Liver (tissue), 9 donors: ENCODE results near the gene COL9A3. TPM values are rescaled to one million over a fixed set of nuclear protein-coding genes. Genes with fewer than 3 reads are reported as not detected.

Experiments used
- DNase-seq: peaks from one replicate; pipeline ENCODE4 v3.0.0-alpha.2; 2017; ENCODE audit warnings: low spot score
- H3K27ac ChIP-seq, 2 donors: one replicate each; pipeline ENCODE4 v1.7.0; 2013; ENCODE audit warnings: inconsistent platforms in 2 of 2, low read length in 2 of 2, control low read depth in 1 of 2, low read depth in 1 of 2, mild to moderate bottlenecking in 1 of 2
- H3K27me3 ChIP-seq, 4 donors: one replicate each; pipeline versions ENCODE4 v1.6.1 to v1.7.0; 2013; ENCODE audit warnings: low read length in 3 of 4, inconsistent platforms in 1 of 4, mild to moderate bottlenecking in 1 of 4, moderate library complexity in 1 of 4; ENCODE audit not compliant: control insufficient read depth in 4 of 4, insufficient read depth in 4 of 4
- H3K36me3 ChIP-seq, 4 donors: one replicate each; pipeline versions ENCODE4 v1.6.1 to v1.7.0; 2013; ENCODE audit warnings: low read length in 3 of 4, mild to moderate bottlenecking in 3 of 4, low read depth in 1 of 4, moderate library complexity in 1 of 4; ENCODE audit not compliant: control insufficient read depth in 4 of 4, insufficient read depth in 3 of 4
- H3K4me1 ChIP-seq, 4 donors: one replicate each; pipeline versions ENCODE4 v1.6.1 to v1.7.0; 2013; ENCODE audit warnings: low read length in 3 of 4, mild to moderate bottlenecking in 3 of 4, moderate library complexity in 1 of 4; ENCODE audit not compliant: control insufficient read depth in 4 of 4, insufficient read depth in 4 of 4
- H3K4me3 ChIP-seq, 3 donors: one replicate each; pipeline versions ENCODE4 v1.6.1 to v1.7.0; 2013; ENCODE audit warnings: low read length in 3 of 3, control low read depth in 1 of 3, low read depth in 1 of 3, mild to moderate bottlenecking in 1 of 3
- H3K9ac ChIP-seq, 2 donors: one replicate each; pipeline ENCODE4 v1.7.0; 2013; ENCODE audit warnings: low read length in 2 of 2, mild to moderate bottlenecking in 2 of 2, moderate library complexity in 2 of 2, control low read depth in 1 of 2, low read depth in 1 of 2
- H3K9me3 ChIP-seq, 4 donors: one replicate each; pipeline versions ENCODE4 v1.6.1 to v1.7.0; 2013; ENCODE audit warnings: low read length in 3 of 4; ENCODE audit not compliant: control insufficient read depth in 4 of 4
- EGR1 ChIP-seq, 2 donors: IDR thresholded peaks; 2 replicates each; pipeline ENCODE4 v1.6.1; 2016 to 2018; ENCODE audit warnings: antibody characterized with exemption in 2 of 2, low read depth in 2 of 2
- FOXA1 ChIP-seq: IDR thresholded peaks from 2 replicates; pipeline ENCODE4 v1.6.1; 2016; ENCODE audit warnings: antibody characterized with exemption
- FOXA2 ChIP-seq: IDR thresholded peaks from 2 replicates; pipeline ENCODE4 v1.6.1; 2016; ENCODE audit warnings: antibody characterized with exemption
- GABPA ChIP-seq, 2 donors: IDR thresholded peaks in 1 of 2; conservative IDR thresholded peaks in 1 of 2; 2 replicates each; pipeline ENCODE4 v1.6.1; 2016; ENCODE audit warnings: antibody characterized with exemption in 2 of 2, mild to moderate bottlenecking in 1 of 2, moderate library complexity in 1 of 2
- HNF4A ChIP-seq, 2 donors: conservative IDR thresholded peaks; 2 replicates each; pipeline ENCODE4 v1.6.1; 2016; ENCODE audit warnings: antibody characterized with exemption in 2 of 2, mild to moderate bottlenecking in 2 of 2
- HNF4G ChIP-seq: IDR thresholded peaks from 2 replicates; pipeline ENCODE4 v1.6.1; 2016; ENCODE audit warnings: antibody characterized with exemption
- JUND ChIP-seq, 2 donors: IDR thresholded peaks; 2 replicates each; pipeline ENCODE4 v1.6.1; 2016; ENCODE audit warnings: antibody characterized with exemption in 2 of 2
- NR2F2 ChIP-seq: IDR thresholded peaks from 2 replicates; pipeline ENCODE4 v1.6.1; 2016; ENCODE audit warnings: antibody characterized with exemption
- RXRA ChIP-seq, 2 donors: IDR thresholded peaks; 2 replicates each; pipeline ENCODE4 v1.6.1; 2017 to 2018; ENCODE audit warnings: antibody characterized with exemption in 2 of 2, mild to moderate bottlenecking in 1 of 2
- TAF1 ChIP-seq: conservative IDR thresholded peaks from 2 replicates; pipeline ENCODE4 v1.6.1; 2016; ENCODE audit warnings: antibody characterized with exemption, mild to moderate bottlenecking
- ZBTB33 ChIP-seq: IDR thresholded peaks from 2 replicates; pipeline ENCODE4 v1.6.1; 2016; ENCODE audit warnings: antibody characterized with exemption
- WGBS: extraction: QIAGEN DNeasy Blood & Tissue Kit; methylation state at CpG from one replicate; pipeline ENCODE4 v1.1.7; 2013; 5-methylcytosine and 5-hydroxymethylcytosine counted together
- polyA plus RNA-seq, 2 donors: library from polyadenylated mRNA; stranded (reverse) in 1 of 2; unstranded in 1 of 2; fragments of 200-250 nt in 1 of 2; fragments of >200 nt in 1 of 2; fragmentation: Nextera tagmentation in 1 of 2; extraction: Ambion mirVana in 1 of 2; gene quantifications; one replicate each; pipeline versions ENCODE4 v1.2.1 to v1.2.3, GENCODE V29; 2013 to 2015
- total RNA-seq, 2 donors: library from RNA; depleted of rRNA; stranded (reverse); fragments of >200 nt; gene quantifications; one replicate each; pipeline ENCODE4 v1.2.3, GENCODE V29; 2014
- TF ChIP-seq, protein P1 (sequence below): IDR thresholded peaks from 2 replicates; pipeline ENCODE4 v1.6.1; 2016; ENCODE audit warnings: antibody characterized with exemption
- TF ChIP-seq, protein P2 (sequence below): IDR thresholded peaks from 2 replicates; pipeline ENCODE4 v1.6.1; 2016; ENCODE audit warnings: antibody characterized with exemption
- TF ChIP-seq, protein P3 (sequence below): IDR thresholded peaks from 2 replicates; pipeline ENCODE4 v1.6.1; 2016; ENCODE audit warnings: antibody characterized with exemption, mild to moderate bottlenecking
- donor health status: healthy.
- donor health status: healthy.
- donor health status: healthy.
- donor health status: healthy.
- donor health status: healthy.

COL9A3 gene
- total and polyA plus RNA-seq, 4 donors: 0.92 to 2.0 (median 1.1) TPM

DNA sequence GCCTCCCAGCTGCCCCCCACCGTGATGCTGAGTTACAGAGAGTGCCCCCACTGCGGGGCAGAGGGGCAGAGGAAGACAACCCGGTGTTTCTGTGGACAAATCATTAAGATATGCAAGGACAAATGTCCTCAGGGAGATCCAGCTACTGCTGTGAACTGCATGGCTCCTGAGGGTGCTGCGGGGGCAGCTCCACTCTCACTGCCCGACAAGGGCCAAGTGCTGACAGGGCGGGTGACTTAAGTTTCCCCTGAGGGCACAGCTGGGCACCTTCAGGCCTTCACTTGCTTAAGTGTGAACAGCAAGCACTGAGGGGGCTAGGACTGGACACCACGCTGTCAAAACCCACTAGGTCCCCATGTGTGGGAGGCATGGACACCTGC, 71.0 kb downstream of the COL9A3 start:
- Histone ChIP-seq H3K9ac (no peak overlapping the region), H3K36me3 (peaks cover 12 to 42% (median 32%) of the 10 kb centered on the region in 4 donors), H3K9me3 (no peaks in the 10 kb centered on the region), H3K4me3 (no peak overlapping the region), H3K4me1 (peaks cover 2 to 32% (median 25%) of the 10 kb centered on the region in 4 donors), H3K27me3 (no peaks in the 10 kb centered on the region), H3K27ac (no peak overlapping the region)
- 83% methylated on average over 7 of the region's 7 CpGs for WGBS
- TF ChIP-seq EGR1 (IDR thresholded peaks at IDR 0.05; ENCODE audit: low read depth in 2 of 2) (no peak), NR2F2 (no peak), FOXA2 (no peak), HNF4A (conservative IDR thresholded peaks at IDR 0.05) (no peak), TAF1 (no peak), FOXA1 (no peak)
- TF ChIP-seq, protein P1, sequence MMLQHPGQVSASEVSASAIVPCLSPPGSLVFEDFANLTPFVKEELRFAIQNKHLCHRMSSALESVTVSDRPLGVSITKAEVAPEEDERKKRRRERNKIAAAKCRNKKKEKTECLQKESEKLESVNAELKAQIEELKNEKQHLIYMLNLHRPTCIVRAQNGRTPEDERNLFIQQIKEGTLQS: no peak
- no peak for DNase-seq

DNA sequence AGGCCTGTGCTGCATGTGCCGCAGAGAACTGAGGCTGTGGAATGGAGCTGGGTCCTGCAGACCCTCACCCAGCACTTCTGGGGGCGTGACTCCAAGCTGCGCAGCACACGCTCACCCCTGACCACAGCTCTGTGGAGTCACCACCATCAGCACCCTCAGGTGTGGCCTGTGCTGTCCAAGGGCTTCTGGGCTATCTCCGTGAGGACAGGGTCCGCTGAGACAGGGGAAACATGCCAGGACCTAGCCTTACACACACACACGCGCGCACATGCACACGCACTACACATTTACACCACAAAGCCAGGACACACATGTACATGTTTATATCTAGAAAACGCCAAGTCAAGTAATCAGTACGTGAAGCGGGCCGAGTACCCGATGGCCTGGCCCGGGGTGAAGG, 71.6 kb downstream of the COL9A3 start:
- Histone ChIP-seq H3K36me3 (peaks cover 12 to 47% (median 35%) of the 10 kb centered on the region in 4 donors), H3K4me1 (peaks cover 2 to 32% (median 25%) of the 10 kb centered on the region in 4 donors), H3K27me3 (no peaks in the 10 kb centered on the region), H3K9me3 (no peaks in the 10 kb centered on the region), H3K27ac (no peak overlapping the region), H3K9ac (no peak overlapping the region), H3K4me3 (no peak overlapping the region)
- WGBS: 91% methylated on average over 16 of the region's 16 CpGs
- TF ChIP-seq JUND (IDR thresholded peaks at IDR 0.05): no peak
- no peak for TF ChIP-seq RXRA (IDR thresholded peaks at IDR 0.05)
- TF ChIP-seq GABPA (IDR thresholded peaks at IDR 0.05 in 1 of 2, conservative IDR thresholded peaks at IDR 0.05 in 1 of 2): no peak
- TF ChIP-seq HNF4G: no peak
- TF ChIP-seq, protein P2, sequence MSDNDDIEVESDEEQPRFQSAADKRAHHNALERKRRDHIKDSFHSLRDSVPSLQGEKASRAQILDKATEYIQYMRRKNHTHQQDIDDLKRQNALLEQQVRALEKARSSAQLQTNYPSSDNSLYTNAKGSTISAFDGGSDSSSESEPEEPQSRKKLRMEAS: no peak
- no peak for TF ChIP-seq ZBTB33
- TF ChIP-seq NR2F2: no peak
- no peak for TF ChIP-seq TAF1
- no peak for TF ChIP-seq FOXA2
- TF ChIP-seq HNF4A (conservative IDR thresholded peaks at IDR 0.05): no peak
- TF ChIP-seq EGR1 (IDR thresholded peaks at IDR 0.05; ENCODE audit: low read depth in 2 of 2): no peak
- TF ChIP-seq, protein P3, sequence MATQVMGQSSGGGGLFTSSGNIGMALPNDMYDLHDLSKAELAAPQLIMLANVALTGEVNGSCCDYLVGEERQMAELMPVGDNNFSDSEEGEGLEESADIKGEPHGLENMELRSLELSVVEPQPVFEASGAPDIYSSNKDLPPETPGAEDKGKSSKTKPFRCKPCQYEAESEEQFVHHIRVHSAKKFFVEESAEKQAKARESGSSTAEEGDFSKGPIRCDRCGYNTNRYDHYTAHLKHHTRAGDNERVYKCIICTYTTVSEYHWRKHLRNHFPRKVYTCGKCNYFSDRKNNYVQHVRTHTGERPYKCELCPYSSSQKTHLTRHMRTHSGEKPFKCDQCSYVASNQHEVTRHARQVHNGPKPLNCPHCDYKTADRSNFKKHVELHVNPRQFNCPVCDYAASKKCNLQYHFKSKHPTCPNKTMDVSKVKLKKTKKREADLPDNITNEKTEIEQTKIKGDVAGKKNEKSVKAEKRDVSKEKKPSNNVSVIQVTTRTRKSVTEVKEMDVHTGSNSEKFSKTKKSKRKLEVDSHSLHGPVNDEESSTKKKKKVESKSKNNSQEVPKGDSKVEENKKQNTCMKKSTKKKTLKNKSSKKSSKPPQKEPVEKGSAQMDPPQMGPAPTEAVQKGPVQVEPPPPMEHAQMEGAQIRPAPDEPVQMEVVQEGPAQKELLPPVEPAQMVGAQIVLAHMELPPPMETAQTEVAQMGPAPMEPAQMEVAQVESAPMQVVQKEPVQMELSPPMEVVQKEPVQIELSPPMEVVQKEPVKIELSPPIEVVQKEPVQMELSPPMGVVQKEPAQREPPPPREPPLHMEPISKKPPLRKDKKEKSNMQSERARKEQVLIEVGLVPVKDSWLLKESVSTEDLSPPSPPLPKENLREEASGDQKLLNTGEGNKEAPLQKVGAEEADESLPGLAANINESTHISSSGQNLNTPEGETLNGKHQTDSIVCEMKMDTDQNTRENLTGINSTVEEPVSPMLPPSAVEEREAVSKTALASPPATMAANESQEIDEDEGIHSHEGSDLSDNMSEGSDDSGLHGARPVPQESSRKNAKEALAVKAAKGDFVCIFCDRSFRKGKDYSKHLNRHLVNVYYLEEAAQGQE: no peak
- no peak for DNase-seq
